GM21447 (cell line): ENCODE results near the gene KIF16B.
"Not testable (repeated sequence)": the region's sequence is repeated elsewhere in the genome, so short reads cannot be mapped to it uniquely, and the experiment has no call there.

Experiments
- ATAC-seq: cut with Tn5 transposase; IDR thresholded peaks from one replicate; pipeline ENCODE4 v1.9.1; 2021; ENCODE audit not compliant: unreplicated experiment

KIF16B gene

DNA sequence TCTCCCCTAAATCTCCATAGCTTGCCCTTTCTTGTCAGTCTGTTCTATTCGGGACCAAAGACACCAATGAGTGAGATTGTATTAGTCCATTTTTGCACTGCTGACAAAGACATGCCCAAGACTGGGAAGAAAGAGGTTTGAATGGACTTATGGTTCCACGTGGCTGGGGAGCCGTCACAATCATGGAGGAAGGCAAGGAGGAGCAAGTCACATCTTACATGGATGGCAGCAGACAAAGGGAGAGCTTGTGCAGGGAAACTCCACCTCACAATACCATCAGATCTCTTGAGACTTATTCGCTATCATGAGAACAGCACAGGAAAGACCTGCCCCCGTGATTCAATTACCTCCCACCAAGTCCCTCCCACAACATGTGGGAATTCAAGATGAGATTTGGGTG is 133.7 kb downstream of the KIF16B start:
- ATAC-seq = not testable (repeated sequence)

DNA sequence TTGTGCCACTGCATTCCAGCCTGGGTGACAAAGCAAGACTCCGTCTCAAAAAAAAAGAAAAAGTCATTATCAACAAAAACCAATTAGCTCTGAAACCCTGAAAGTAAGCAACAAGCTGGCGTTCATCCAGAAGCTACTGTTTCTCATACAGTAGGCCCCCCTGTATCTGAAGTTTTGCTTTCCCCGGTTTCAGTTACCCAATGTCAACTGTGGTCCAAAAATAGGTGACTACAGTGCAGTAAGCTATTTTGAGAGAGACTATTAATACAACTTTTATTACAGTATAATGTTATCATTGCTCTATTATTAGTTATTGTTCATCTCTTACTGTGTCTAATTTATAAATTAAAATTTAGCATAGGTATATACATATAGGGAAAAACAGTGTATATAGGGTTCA is 135.1 kb downstream of the KIF16B start:
- ATAC-seq = no peak

DNA sequence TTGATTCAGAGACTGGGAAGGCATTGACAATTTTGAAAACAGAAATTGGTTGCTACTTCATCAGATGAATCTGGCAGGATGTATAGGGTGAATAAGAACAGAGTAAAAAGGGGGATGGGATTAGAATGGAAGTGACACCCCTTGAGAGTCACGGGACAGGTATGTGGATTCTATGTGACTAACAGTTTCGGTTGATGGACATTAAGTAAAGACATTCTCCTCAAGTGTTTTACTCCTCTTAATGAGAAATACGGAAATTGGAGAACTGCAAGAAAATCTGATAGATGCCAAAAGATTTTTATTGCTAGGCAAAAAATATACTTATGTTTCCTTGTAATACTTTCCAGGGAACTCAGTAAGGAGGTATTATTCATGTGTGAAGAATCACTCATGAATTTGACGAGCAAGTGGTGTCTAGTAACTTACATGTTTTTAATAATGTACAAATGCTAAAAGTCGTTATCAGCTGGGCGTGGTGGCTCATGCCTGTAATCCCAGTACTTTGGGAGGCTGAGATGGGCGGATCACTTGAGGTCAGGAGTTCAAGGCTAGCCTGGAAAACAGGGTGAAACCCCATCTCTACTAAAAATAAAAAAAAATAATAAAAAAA is 135.8 kb downstream of the KIF16B start:
- no peak for ATAC-seq

DNA sequence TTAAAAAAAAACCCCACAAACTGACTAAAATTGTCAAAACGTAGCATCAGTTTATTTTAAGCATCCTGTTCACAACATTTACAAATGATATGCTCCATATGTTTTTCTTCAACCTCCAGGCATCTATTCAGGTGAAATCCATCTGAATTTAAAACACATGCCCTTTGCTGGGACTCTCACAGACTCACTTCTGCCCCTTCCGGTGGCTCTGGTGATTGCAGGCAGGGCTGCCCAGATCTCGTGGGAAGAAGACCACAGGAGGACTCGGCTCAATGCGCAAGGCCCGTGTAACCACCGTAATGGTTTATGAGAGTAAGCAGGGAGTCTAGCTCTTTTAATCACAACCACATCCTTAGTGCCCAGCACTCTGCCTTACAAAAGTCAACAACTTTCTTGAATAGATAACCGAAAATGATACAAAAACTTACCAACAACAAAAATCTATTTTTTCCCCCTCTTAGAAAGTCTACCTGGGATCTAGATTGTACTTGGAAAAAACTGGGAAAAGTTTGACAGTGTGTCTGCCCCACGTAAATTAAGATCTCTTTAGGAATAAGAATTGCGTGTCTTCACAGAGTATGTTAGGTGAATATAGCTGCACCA is 139.1 kb downstream of the KIF16B start:
- peak; percentile 87 for ATAC-seq

DNA sequence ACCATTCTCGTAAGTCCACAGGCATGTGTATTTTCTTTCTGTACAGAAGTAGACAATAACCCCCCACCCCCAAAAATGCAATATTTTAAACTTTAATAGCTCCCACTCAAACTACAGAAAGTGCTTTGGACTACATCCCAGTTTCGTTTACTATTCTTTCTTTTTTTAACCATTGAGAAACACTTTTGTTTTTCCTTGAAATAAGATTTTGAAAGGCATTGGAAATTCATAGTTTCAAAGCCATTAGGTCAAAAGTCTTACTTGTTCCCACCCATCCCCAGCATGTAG is 140.0 kb downstream of the KIF16B start:
- no peak for ATAC-seq

DNA sequence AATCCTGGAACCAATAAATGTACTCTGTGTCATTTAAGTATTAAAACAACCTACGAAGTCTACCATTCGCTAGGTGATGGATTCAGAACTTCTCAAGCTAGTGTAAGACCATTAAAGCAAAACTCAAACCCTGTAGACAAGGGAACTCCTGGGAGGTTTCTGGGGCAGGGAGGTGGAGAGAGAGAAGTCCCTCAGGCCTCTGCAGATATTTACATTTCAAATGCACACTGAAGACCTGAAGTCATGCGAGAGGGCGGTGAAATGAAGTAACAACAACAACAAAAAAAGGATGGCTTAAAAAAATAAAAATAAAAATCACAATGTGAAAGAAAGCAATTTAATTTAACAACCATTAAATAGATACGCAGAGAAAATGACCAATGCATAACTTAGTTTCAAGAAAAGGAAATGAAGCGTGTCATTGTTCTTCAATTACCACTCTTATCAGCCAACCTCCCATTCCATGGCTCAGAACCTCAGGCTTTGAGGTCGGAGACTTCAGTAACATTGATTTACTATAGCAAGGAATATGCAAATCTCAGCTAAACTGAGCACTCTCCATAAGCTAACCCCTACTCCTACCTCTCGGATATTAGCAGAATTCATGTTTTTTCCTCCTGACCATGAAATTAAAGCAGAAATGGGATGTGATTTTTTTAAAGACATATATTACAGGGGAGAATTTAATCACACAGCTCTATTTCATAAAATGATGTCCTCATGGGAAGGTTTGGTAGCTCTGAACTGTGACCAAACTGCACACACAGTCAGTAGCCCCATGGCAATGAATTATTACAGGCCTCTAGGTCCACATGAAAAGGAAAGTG is 140.6 kb downstream of the KIF16B start:
- no peak for ATAC-seq

DNA sequence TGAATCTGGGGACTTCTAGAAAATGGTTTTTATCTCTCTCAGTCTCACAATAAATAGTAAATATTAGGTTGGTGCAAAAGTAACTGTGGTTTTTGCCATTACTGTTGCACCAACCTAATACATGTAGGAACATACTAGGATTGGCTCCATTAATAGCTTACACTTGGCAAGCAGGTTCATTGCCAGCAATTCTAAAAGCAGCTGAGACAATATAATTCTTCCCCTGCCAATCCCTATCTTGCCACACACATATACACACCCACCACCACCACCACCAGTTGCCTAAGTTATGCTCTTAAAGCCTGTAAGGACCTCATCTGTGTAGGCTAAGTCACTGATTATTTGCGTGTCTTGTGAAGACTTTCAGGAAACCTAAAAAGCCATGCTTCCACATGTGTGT is 145.1 kb downstream of the KIF16B start:
- ATAC-seq = no peak

DNA sequence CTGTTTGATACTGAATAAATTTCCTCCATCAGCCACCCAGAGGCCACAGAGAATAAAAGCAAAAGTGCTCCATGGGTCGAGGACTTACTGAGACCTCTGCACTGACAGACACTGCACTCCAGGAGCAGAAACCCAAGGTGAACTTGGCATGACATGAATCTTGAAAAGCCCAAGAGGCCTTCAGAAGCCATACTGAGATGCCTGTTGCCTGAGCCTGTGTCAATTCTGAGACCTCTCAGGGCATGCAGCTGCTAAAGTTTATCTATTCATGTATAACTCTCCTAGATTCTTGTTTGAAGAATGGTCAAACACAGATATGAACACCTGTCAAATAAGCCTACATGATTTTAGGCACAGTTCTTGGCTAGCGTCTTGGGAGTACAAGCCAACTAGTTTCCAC is 145.7 kb downstream of the KIF16B start:
- no peak for ATAC-seq

DNA sequence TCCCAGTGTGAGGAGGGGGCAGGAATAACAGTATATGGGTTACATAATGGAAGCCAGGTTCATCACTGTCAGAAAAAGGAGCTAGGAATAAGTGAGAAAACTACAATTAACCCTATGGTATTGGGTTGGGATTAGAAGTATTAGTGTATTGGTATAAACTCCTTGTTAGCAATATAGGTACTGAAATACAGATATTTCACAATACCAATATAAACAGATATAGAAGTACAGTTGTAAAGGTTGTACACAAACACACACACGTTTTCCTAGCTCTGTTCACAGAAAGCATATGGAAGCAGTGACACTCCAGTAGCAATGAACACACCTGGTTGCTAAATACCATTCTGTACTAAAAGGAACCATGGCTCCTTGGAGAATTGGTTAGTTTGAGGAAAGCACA is 148.5 kb downstream of the KIF16B start:
- ATAC-seq = no peak

DNA sequence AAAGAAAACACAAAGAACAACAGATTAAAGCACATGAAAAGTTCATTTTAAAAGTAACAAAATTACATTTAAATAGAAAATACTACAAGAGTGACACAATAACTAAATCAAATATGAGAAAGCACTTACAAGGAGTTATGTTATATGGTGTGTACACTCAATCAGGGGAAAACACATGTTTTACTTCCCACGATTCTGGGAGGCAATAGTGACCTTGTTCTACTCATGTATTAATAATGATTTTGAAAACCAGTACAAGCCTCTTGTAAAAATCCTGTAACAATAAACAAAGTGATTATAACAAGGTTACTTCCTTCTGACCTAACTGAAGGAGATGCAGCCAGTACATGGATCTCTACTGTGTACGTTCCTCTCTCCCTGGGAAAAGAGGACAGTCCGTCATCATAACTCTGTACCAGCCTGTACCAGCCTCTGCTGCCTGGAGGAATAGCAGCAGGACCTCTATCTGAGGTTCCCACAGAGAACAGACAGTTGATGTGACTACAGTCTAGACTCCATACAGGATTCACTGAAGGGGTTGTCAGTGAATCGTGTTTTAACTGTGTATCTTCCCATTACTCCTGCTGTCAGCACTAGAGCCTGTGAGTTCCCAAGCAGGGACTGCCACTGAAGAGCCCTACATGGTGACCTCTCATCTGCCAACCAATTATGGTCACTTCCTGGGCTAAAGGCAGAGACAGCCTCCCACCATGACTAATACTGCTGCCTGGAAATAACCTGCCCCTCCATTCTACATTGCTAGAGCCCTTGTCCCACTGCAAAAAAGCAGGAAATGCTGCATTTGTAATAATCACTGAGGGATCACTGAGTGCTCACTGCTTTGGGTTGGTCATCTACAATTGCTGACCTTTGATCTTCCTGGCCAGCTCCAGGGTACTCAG is 149.7 kb downstream of the KIF16B start:
- ATAC-seq = no peak

DNA sequence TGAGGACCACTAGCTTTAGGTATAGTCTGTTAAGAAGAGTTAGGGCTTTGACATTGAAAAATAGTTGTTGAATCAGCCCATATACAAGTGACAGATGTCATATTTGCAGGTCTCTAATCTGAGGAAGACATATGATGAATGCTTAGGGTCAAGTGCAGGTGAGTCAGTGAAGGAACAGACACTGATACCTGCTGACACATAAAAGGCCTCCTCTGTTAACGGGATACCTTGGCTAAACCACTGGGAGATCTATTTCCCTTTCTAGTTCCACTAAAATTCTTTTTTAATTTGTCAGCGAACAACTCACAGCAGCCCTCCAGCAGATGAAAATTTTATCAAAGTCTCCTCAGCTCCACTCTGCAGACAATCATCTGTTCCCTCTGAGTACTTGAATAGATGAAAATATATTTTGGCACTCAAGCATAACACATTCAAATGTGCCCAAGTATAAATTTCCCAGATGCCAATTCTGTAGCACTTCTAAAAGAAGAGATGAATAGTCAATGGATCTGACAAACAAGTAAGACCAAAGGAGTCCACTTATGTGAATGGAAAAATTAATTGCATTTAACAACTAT is 154.0 kb downstream of the KIF16B start:
- ATAC-seq = no peak

DNA sequence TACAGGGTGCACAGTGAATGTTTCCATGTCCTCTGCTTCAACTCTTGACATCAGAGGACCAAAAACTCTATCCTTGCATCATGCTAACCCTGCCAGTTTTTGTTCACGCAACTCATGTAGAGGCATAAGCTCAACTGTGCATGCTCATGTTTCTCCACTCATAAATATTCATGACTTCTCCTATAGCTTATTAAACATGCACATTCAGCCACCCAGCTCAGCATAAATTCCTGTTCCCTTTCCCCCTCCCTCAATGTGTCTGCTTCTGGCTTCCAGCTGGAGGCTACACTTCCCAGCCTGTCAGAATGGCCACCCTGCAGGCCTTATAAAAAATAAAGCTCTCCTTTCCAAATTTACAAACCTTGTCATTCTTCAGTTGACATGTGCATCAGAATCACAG is 154.6 kb downstream of the KIF16B start:
- no peak for ATAC-seq

DNA sequence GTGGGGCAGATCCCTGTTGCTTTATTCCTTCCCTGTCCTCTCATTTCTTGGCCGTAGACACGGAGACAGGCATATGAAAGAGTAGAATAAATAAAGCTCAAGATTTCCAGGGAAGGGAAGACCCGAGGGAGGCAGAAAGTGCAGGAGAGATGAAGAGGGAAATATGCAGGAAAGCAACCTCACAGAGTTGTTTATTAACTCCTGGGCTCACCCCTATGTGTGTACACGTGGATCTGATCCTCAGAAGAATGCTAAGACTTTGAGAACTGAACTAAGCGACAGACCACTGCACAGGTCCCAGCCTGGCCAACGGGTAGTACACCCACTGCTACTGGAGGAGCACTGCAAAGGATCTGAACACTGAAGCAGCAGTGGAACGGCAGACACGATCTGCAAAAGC is 156.2 kb downstream of the KIF16B start:
- ATAC-seq = no peak

DNA sequence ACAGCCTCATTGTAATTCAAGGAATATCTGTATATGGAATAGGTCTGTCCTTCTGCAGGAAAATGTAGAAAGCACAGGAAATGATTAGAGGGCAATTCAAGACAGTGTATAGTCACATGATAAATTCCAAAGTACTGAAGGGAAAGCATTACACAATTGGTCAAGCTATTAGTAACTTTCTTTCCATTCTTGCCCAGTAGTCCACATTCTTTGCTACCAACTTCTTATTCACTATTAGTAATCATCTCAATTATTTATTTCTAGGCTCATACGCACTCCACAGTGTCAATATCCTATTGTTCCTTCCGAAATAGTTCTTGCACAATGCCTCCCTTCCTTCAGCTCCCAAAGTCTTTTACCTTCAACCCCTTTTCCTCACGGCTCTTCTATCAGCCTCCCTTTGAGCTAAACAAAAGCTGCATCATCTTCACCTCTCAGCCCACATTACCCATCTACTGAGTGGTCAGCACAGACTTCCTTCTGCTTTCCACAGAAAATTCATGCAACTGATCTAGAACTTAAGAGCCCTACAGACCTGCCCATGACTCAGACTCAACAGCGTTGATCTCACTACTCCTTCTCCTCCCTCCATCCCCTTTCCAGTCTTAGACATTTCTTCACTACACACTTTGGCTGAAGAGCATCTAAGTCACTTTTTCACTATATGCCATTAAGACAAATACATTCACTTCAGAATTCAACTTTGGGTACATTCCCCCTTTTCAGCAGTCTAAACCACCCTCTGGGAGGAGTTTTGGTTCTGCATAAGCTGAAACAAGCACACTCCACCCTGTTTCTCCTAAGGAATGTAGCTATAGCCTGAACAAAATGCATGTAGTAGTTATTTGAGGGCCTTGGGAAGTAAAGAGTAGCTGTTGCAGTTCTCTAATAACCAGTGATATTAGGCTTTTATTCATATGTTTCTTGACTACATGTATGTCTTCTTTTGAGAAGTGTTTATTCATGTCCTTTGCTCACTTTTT is 157.9 kb downstream of the KIF16B start:
- no peak for ATAC-seq

DNA sequence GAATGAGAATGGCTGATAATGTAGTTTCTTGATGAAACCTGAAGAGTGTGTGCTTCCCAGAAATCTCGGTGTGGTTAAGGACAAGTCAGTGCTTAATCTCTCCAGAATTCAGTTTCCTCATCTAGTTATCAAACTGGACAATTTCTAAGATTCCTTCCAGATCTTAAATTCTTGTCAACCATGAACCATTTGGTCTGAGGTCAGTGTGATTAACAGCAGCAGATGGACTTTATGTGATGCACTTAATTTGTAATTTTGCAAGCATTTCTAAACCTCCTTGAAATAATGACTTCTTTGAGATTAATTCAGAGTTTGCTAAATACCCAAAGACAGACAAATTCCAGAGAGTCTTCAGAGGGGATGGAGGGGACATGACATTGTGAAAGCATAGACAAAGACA is 160.3 kb downstream of the KIF16B start:
- ATAC-seq = no peak

DNA sequence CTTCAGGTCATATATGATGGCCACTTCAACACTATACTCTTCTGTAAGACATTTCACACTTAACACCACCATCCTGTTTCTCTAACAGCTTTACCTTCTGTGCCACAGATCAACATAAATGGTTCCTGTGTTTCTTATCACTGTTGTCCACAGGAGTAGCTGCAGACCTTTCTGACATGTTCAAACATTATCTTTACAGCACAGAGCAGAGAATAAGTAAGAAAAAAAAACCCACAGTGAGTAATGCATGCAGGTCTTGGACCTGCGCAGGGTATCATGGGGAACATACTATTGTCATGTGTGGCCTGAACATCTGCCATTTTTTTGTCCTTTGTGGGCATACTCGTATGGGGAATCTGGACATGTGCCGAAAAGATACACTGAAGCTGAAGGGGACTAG is 161.9 kb downstream of the KIF16B start:
- ATAC-seq = no peak

DNA sequence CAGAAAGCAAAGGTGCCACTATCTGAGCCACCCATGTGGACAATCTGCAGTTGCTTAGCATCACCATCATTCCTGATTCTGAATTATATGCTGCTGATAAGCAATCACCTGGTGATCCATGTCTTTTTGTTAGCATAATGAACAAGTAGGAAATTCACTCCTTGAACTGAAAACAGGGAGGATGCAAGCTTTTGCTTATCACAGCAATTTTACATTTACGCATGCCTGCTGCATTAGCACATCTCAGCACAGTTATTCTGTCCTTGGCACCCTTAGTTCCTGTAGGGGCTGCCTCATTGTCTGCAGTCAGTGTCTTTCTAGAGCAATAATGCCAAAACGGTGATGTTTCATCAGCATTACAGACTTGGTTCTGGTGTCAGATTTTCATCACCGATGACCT is 162.6 kb downstream of the KIF16B start:
- ATAC-seq = no peak

DNA sequence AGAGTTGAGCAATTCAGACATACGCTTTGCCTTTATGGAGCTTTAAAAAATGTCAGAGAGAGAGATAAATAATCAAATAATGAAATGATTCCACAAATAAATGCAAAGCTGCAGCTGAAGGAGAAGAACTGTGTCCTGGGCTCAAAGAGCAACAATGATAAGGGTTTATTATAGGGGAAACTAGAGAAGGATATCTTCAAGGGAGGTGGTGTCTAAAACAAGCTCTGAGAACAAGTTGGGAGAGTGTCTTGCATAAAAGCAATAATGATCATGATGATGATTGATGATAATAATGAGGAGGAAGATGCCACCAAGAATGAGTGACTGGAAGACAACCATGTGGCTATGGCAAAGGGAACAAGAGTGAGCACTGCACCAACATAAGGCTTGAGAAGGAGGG is 164.3 kb downstream of the KIF16B start:
- ATAC-seq = no peak

DNA sequence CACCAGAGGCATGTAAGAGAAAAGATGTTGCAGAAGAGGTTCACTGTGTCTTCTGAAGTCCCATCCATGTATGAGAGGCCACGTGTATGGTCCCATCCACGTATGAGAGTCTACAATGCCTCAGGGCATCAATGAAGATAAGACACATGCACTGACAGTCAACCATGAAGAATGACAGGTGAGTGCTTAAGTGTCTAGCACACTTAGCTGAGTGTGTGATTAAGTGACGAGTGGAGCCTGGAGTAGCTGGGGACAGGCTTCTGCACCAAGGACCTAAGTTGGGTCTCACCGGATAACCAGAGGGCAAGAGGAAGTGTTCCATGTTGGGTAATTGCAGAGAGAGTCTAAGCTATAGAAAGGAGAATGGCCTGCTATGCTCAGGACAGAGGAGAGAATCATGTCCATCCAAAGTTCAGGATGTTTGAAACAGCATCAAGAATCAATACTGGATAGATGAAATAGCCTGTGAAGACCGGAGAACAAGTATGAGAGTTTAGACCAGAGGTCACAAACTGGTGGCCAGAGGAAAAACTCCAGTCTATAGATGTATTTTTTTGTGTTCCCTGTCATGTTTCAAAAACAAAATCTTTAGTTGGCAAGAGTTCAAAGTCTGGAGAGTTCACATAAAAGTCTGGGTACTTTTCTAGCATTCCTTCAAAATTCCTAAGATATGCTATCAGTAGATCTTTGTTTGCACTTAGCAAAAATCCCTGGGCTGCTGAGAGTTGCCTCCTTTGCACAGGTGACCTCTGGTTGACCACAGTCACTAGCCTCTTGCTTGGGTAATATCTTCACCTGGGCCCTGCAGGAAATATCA is 165.8 kb downstream of the KIF16B start:
- ATAC-seq = no peak
